ENCODE data around the gene PLA2G1B.

GRCh38 chr12:120343039-120343537 is 15.5 kb upstream of the PLA2G1B start:
- TF ChIP-seq CTCF (conservative IDR thresholded peaks at IDR 0.05; ENCODE audit: low read length) (no peak), EZH2phosphoT487 (IDR thresholded peaks at IDR 0.05; ENCODE audit: borderline replicate concordance, low read depth, low read length) (no peak)
